Stimulated activated CD8-positive, alpha-beta memory T cell treated with anti-CD3 and anti-CD28 coated beads, Interleukin-4, amount 100 ng/mL, for 4 hours (primary cell): ENCODE results near the gene MUC5AC.
"Not testable (repeated sequence)": the region's sequence is repeated elsewhere in the genome, so short reads cannot be mapped to it uniquely, and the experiment has no call there.

Experiments used
- DNase-seq, 2 donors: peaks; one replicate each; pipeline ENCODE4 v3.0.0-alpha.2; 2020; ENCODE audit warnings: low read depth in 2 of 2, low spot score in 1 of 2

MUC5AC gene

GRCh38 chr11:1157645-1158591, at the start of gene MUC5AC:
MUC5AC (plus strand) TSS chr11:1157953; CDS start chr11:1158000, 47 bp downstream.
- DNase-seq = no peak

DNA sequence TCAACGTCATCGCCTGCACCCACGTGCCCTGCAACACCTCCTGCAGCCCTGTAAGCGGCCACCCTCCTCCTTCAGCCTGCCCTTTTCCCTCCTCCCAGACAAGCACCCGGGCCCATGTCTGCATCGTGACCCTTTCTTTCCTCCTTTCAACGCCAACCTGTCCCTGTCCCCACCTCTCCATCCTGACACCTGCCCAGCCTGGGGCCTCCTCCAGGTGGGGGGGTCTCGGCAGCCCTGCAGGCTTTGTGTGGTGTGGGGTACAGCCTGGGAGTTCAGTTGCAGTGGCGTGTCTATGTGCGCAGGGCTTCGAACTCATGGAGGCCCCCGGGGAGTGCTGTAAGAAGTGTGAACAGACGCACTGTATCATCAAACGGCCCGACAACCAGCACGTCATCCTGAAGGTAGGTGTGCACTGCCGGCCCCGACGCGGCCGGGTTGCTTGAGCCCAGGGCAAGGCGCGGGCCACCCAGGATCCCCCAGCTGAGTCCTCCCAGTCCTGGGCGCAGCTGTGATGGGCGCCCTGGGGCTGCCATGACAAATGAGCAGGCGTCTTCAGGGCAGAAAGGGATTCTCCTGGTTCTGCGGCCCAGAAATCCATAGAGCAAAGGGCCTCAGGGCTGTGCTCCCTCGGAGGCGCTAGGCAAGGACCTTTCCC, 49.4 kb upstream of the MUC5AC start:
- no peak for DNase-seq

DNA sequence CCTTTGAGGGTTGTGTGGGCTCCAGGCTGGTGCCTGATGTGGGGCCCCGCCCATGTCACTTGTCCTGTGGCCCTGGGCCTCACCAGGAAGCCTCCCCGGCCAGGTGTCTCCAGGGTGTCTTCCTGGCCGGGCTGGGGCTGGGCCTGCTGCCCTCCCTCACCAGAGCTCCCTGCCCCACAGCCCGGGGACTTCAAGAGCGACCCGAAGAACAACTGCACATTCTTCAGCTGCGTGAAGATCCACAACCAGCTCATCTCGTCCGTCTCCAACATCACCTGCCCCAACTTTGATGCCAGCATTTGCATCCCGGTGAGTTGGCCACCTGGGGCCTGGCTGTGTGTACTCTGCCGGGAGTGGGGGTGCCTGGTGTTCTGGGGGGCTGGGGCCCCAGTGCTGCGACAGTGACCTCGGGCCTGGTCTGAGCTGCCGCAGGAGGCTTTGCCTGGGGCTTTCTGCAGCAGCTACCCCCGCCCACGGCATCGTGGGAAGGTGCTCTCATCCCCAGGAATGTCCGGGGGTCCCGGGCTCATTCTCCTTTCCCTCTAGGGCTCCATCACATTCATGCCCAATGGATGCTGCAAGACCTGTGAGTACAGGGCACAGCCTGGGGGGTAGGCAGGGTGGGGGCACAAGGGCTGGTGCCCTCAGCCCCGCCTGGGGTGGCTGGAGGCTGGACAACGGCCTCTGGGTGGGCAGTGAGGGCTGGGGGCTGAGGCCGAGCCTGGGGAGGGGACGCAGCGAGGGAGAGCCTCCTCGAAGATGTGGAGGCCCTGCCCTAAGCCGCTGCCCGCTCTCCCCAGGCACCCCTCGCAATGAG, 48.4 kb upstream of the MUC5AC start:
- DNase-seq = no peak

- DNase-seq = no peak
Observed at GRCh38 chr11:1109918-1110705, 47.6 kb upstream of the MUC5AC start.

GRCh38 chr11:1111545-1112212, 46.1 kb upstream of the MUC5AC start:
- no peak for DNase-seq

DNA sequence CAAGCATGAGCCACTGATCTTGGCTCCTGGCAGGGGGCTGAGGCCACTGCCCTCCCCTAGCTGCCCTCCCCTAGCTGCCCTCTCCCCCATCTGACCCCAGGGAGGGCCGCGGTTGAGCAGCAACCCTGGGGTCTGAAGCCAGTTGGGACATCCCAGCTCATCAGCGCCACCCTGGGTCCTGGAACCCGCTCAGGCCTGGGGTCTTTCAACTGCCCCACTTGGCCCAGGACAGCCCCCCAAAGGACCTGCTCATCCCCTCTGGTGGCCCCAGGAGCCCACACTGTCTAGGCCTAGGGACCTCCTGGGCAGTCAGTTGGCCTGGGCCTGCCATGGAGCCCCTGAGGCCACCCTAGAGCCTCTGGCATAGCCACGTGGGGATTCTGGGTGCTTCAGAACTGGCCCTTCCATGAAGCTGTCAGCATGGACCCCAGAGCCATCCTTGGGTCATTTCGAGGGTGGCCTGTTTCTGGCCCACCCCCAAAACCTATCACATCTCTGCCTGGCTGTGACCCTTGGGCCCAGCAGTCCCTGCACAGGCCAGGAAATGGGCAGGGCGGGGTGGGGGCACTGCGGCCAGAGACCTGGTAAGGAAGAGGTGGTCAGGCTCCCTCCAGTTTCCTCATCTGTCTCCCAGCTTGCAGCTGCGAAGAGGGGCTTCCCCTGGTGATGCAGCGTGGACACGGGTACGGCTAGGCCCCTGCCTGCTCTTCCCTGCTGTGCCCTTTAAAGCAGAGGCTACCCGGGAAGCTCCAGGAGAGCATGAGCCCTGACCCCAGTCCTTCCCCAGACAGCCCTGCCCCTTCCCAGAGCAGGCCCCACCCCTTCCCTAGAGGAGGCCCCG, 45.2 kb upstream of the MUC5AC start:
- no peak for DNase-seq

DNA sequence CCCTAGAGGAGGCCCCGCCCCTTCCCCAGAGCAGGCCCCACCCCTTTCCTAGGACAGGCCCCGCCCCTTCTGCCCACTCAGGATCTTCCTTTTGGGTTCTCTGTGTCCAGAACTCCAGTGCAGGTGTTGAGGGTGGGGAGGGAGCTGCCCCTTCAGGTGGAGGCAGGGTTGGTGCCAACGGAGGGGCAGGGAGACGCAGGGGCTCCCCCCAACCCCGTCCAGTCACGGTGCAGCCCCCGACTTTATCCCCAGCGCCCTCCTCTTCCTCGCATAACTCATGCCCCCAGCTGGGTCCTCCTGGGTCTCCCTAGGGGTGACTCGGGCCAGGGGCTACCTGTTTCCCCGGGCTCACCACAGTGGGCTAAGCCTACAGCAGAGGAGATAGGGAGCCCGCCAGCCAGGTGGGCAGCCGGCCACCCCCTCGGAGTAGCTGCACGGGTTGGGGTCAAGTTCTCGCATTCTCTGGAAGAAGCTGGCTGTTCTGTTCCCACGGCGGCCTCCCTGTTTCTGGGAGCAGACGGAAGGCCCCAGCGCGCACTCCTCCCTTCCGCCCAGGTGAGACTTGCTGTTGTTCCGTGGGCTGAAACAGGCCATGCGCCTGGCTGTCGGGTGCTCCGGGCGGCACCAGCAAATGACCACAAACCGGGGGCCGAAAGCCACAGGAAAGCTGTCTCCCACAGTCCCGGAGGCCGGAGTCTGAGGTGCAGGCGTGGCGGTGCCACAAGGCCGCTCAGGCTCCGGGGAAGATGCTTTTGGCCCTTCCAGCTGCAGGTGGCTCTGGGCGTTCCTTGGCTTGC, 44.1 kb upstream of the MUC5AC start:
- DNase-seq = no peak

DNA sequence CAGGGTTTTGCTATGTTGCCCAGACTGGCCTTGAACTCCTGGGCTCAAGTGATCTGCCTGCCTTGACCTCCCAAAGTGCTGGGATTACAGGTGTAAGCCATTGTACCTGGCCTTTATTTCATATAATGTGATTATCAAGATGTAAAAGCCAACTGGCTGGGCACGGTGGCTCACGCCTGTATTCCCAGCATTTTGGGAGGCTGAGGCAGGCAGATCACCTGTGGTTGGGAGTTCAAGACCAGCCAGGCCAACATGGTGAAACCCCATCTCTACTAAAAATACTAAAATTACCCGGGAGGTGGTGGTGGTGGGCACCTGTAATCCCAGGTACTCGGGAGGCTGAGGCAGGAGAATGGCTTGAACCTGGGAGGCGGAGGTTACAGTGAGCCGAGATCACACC, 42.5 kb upstream of the MUC5AC start:
- DNase-seq = not testable (repeated sequence)

- no peak for DNase-seq
Observed at GRCh38 chr11:1116104-1116503, 41.6 kb upstream of the MUC5AC start.

DNA sequence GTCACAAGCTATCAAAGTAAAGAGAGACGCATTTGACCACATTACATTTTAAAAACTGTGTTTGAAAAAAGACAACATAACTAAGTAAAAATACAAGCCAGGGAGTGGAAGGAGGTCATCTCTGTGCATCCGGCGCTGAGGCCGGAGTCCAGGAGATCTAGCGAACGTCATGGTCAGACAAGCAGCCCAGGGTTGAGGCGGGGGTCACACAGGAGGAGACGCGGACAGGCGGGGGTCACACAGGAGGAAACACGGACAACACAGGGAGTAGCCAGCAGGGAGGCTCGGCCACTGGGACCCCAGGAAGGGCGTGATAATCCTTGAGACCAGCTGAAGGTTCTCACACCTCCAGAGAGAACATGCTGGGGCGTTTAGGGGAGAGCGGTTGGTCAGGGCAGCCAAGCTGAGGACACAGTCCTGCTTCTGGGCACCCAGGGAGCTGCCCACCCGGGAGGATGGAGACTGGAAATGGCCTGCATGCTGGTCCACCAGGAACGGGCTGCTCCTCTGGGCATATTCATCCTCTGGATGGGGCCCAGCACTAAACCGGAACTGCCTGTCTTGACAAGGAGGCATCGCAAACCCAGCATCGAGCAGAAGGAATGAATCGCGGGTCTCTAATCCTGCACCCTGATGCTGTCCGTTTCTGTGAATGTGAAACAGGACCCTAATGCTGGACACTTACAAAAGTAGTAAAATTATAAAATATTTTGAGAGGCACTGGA, 40.9 kb upstream of the MUC5AC start:
- DNase-seq = no peak

GRCh38 chr11:1117992-1118391, 39.8 kb upstream of the MUC5AC start:
- DNase-seq = no peak

DNA sequence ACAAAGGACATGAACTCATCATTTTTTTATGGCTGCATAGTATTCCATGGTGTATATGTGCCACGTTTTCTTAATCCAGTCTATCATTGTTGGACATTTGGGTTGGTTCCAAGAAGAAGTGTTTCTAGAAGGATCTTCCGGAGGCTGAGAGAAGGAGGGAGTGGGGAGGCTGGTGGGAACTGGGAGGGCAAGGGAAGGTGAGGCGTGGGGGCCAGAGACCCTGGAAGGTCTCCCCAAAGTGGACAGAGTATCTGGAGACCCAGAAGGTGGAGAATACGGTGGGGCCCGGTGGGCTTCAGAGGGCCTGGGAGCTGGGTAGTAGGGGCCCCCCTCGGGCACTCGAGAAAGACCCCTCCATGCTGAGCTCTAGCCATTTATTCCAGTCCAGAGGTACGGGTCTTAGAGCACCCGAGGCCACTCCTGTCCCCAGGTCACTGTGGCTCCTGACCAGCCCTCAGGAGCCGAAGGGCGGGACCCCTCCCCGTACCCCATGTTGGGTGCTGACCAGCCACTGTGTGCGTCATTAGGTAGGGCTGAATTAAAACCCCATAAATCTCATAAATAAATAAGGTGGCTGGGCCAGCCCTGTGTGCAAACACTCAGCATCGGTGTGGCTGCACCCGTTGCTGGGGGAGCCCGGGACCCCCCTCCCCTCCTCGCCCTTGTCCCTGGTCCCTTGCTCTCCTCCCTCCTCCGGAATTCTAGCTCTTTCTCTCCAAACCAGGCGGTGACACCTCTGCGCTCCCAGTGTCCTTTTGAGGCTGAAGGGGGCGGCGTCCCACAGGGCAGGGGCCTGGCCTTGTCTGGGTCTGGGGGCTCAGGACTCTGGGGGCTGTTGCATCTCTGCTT, 38.8 kb upstream of the MUC5AC start:
- no peak for DNase-seq

DNA sequence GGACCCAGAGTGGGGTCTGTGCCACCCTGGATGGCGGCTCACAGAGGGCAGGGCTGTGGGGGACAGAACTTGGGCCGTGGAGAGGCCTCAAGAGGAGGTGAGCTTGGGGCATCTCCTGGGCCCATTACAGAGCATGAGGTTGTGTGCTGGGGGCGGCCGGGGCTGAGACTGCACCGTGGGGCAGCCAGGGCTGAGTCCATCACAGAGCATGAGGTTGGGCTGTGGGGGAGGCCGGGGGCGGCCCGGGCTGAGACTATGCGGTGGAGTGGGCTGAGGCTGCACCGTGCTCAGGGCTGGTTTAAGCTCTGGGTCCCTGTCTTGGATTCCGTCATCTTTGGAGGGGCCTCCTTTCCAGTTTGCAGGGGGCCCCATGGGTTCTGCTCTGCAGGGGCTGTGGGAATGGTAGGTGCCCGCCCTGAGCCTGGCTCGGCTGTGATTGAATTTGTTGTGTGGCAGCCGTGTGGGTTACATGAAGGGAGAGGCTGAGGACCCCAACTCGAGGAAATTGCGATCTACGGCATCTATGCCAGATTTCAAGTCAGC, 38.1 kb upstream of the MUC5AC start:
- no peak for DNase-seq

DNA sequence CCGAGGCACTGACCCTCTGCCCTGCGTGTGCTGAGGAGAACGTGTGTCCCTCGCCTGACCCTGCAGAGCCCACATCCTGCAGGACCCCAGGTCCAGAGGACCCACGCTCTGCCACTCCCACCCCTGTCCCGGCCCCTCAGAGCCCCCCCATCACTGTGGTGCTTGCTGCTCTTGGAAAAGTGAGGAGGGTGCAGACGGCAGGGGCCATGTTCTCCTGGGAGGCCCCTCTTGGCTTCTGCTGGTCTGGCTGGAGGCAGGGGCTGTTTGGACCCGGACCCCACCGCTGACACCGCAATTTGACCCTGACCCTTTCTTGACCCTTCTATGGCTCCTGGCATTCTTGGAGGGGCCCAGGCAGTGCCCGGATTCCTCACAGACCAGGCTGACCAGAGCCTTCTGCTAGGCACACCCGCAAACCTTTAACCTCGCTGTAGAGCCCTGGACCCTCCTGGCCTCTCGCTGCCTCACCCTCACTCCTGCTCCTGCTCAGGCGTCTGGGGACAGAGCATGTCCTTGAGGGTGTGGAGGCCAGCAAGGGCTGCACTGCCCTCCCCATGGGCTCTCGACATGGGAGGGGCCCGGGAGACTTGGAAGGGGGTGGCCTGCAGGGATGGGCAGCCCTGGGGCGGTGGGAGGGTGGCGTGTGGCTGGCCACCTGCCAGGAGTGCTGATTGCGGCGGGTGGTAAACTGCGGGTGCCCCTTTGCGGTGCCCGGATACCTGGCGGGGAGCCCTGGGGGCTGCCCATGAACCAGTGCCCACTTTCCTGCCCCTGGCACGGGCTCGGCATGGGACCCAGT, 37.0 kb upstream of the MUC5AC start:
- no peak for DNase-seq

- DNase-seq = no peak
Observed at GRCh38 chr11:1121331-1121812, 36.4 kb upstream of the MUC5AC start.
